Activated T-cell treated with anti-CD3 and anti-CD28 coated beads, Interleukin-2, amount 50 U/mL, for 24 hours (primary cell): ENCODE results near the gene CNOT11.
"Not testable (repeated sequence)": the region's sequence is repeated elsewhere in the genome, so short reads cannot be mapped to it uniquely, and the experiment has no call there.

Source experiments
- DNase-seq: peaks from one replicate; pipeline ENCODE4 v3.0.0-alpha.2; 2020
- H3K27ac Mint-ChIP-seq: 2 replicates; pipeline ENCODE4 v1.8.0; 2020; ENCODE audit warnings: mild to moderate bottlenecking, mixed read lengths
- H3K27me3 Mint-ChIP-seq: 2 replicates; pipeline ENCODE4 v1.8.0; 2020; ENCODE audit warnings: mixed read lengths
- H3K36me3 Mint-ChIP-seq: 2 replicates; pipeline ENCODE4 v1.8.0; 2020; ENCODE audit warnings: low read depth, mixed read lengths
- H3K4me1 Mint-ChIP-seq: 2 replicates; pipeline ENCODE4 v1.8.0; 2020; ENCODE audit warnings: low read depth, mixed read lengths
- H3K4me3 Mint-ChIP-seq: 2 replicates; pipeline ENCODE4 v1.8.0; 2020; ENCODE audit warnings: mild to moderate bottlenecking, moderate library complexity, mixed read lengths
- H3K9me3 Mint-ChIP-seq: 2 replicates; pipeline ENCODE4 v1.8.0; 2020; ENCODE audit warnings: mixed read lengths

The CNOT11 gene

GRCh38 chr2:101237944-101238343 is 14.7 kb upstream of the CNOT11 start:
- H3K27ac Mint-ChIP-seq, H3K27me3 Mint-ChIP-seq, H3K4me3 Mint-ChIP-seq, H3K9me3 Mint-ChIP-seq, H3K4me1 Mint-ChIP-seq, DNase-seq, H3K36me3 Mint-ChIP-seq: not testable (repeated sequence)

- no peak overlapping the region for H3K27ac Mint-ChIP-seq
Measured at GRCh38 chr2:101238930-101239759, 13.5 kb upstream of the CNOT11 start.

GRCh38 chr2:101239760-101240118 is 12.9 kb upstream of the CNOT11 start:
- not testable (repeated sequence) for H3K9me3 Mint-ChIP-seq, H3K4me1 Mint-ChIP-seq, H3K27me3 Mint-ChIP-seq, H3K27ac Mint-ChIP-seq, DNase-seq, H3K4me3 Mint-ChIP-seq, H3K36me3 Mint-ChIP-seq

More at GRCh38 chr2:101238930-101239759, 13.5 kb upstream of the CNOT11 start:
- no peak for DNase-seq
- H3K4me1 Mint-ChIP-seq: peaks cover 8% of the 10 kb centered on the region
- H3K27me3 Mint-ChIP-seq: no peaks in the 10 kb centered on the region
- H3K9me3 Mint-ChIP-seq: no peaks in the 10 kb centered on the region
- H3K36me3 Mint-ChIP-seq: no peaks in the 10 kb centered on the region
- H3K4me3 Mint-ChIP-seq: no peak overlapping the region

GRCh38 chr2:101240694-101241093 is 12.0 kb upstream of the CNOT11 start:
- not testable (repeated sequence) for DNase-seq, H3K27me3 Mint-ChIP-seq, H3K4me3 Mint-ChIP-seq, H3K4me1 Mint-ChIP-seq, H3K36me3 Mint-ChIP-seq, H3K9me3 Mint-ChIP-seq, H3K27ac Mint-ChIP-seq

- DNase-seq: no peak
- Mint-ChIP-seq H3K9me3 (no peaks in the 10 kb centered on the region), H3K4me1 (peaks cover 8% of the 10 kb centered on the region), H3K27ac (no peak overlapping the region), H3K36me3 (no peaks in the 10 kb centered on the region), H3K4me3 (no peak overlapping the region), H3K27me3 (no peaks in the 10 kb centered on the region)
Measured at GRCh38 chr2:101241158-101241557, 11.5 kb upstream of the CNOT11 start.

- not testable (repeated sequence) for H3K27ac Mint-ChIP-seq
Measured at GRCh38 chr2:101244373-101244772, 8.3 kb upstream of the CNOT11 start.

GRCh38 chr2:101244899-101245298 is 7.8 kb upstream of the CNOT11 start:
- H3K4me3 Mint-ChIP-seq, H3K36me3 Mint-ChIP-seq, H3K27me3 Mint-ChIP-seq, H3K27ac Mint-ChIP-seq, H3K4me1 Mint-ChIP-seq, H3K9me3 Mint-ChIP-seq, DNase-seq: not testable (repeated sequence)

More at GRCh38 chr2:101244373-101244772, 8.3 kb upstream of the CNOT11 start:
- H3K4me1 Mint-ChIP-seq, H3K9me3 Mint-ChIP-seq, H3K4me3 Mint-ChIP-seq, DNase-seq, H3K36me3 Mint-ChIP-seq, H3K27me3 Mint-ChIP-seq: not testable (repeated sequence)

- not testable (repeated sequence) for DNase-seq, H3K4me3 Mint-ChIP-seq, H3K27me3 Mint-ChIP-seq, H3K4me1 Mint-ChIP-seq, H3K9me3 Mint-ChIP-seq, H3K27ac Mint-ChIP-seq, H3K36me3 Mint-ChIP-seq
Measured at GRCh38 chr2:101245468-101245867, 7.2 kb upstream of the CNOT11 start.

GRCh38 chr2:101248756-101249155 is 3.9 kb upstream of the CNOT11 start:
- DNase-seq, H3K9me3 Mint-ChIP-seq, H3K4me3 Mint-ChIP-seq, H3K36me3 Mint-ChIP-seq, H3K27me3 Mint-ChIP-seq, H3K27ac Mint-ChIP-seq: not testable (repeated sequence)
- H3K4me1 Mint-ChIP-seq: peaks cover 18% of the 10 kb centered on the region

GRCh38 chr2:101249826-101250225 is 2.9 kb upstream of the CNOT11 start:
- peaks cover 28% of the 10 kb centered on the region for H3K4me1 Mint-ChIP-seq
- no peaks in the 10 kb centered on the region for H3K27me3 Mint-ChIP-seq
- peaks cover 19% of the 10 kb centered on the region for H3K36me3 Mint-ChIP-seq
- no peak for DNase-seq
- H3K27ac Mint-ChIP-seq: no peak overlapping the region
- H3K9me3 Mint-ChIP-seq: no peaks in the 10 kb centered on the region
- H3K4me3 Mint-ChIP-seq: no peak overlapping the region

- Mint-ChIP-seq H3K4me1 (peaks cover 40% of the 10 kb centered on the region), H3K4me3 (peak overlapping the region; percentile 7), H3K36me3 (peaks cover 30% of the 10 kb centered on the region)
- H3K27me3 Mint-ChIP-seq, H3K9me3 Mint-ChIP-seq, DNase-seq, H3K27ac Mint-ChIP-seq: not testable (repeated sequence)
Measured at GRCh38 chr2:101251246-101251781, 1.4 kb upstream of the CNOT11 start.

- Mint-ChIP-seq H3K27ac (peak overlapping the region; percentile 96), H3K4me1 (peaks cover 46% of the 10 kb centered on the region), H3K4me3 (peak overlapping the region; percentile 90), H3K27me3 (no peaks in the 10 kb centered on the region), H3K36me3 (peaks cover 36% of the 10 kb centered on the region), H3K9me3 (no peaks in the 10 kb centered on the region)
- DNase-seq: no peak
Measured at GRCh38 chr2:101251844-101252407, 760 bp upstream of the CNOT11 start.

GRCh38 chr2:101253013-101253702 is 472 bp downstream of the CNOT11 start:
- no peaks in the 10 kb centered on the region for H3K9me3 Mint-ChIP-seq
- no peaks in the 10 kb centered on the region for H3K27me3 Mint-ChIP-seq
- peaks cover 57% of the 10 kb centered on the region for H3K4me1 Mint-ChIP-seq
- peak overlapping the region; percentile 90 for H3K4me3 Mint-ChIP-seq
- peaks cover 46% of the 10 kb centered on the region for H3K36me3 Mint-ChIP-seq
- peak overlapping the region; percentile 96 for H3K27ac Mint-ChIP-seq
- DNase-seq: no peak

GRCh38 chr2:101253703-101254450 is 1.2 kb downstream of the CNOT11 start:
- Mint-ChIP-seq H3K9me3 (no peaks in the 10 kb centered on the region), H3K4me3 (peak overlapping the region; percentile 90), H3K27me3 (no peaks in the 10 kb centered on the region), H3K36me3 (peaks cover 52% of the 10 kb centered on the region), H3K4me1 (peaks cover 61% of the 10 kb centered on the region), H3K27ac (peak overlapping the region; percentile 96)
- DNase-seq: no peak
